IMR-90 (cell line): Measurements from ENCODE around the gene TSKS.

Experiments used
- BHLHE40 ChIP-seq: fragments of 150-350 bp; IDR thresholded peaks from 2 replicates; pipeline ENCODE4 v1.6.1; 2016; ENCODE audit warnings: mild to moderate bottlenecking, low read depth, low read length
- CEBPB ChIP-seq: IDR thresholded peaks from 2 replicates; pipeline ENCODE4 v1.6.1; 2012; ENCODE audit warnings: low read depth, low read length, improper control_type of control experiment
- CHD1 ChIP-seq: IDR thresholded peaks from 2 replicates; pipeline ENCODE4 v1.6.1; 2012; ENCODE audit warnings: low read depth, low read length, improper control_type of control experiment
- CTCF ChIP-seq: conservative IDR thresholded peaks from 2 replicates; pipeline ENCODE4 v1.5.1; 2012; ENCODE audit warnings: mild to moderate bottlenecking, low read depth, low read length, improper control_type of control experiment
- FOS ChIP-seq: fragments of 150-350 bp; IDR thresholded peaks from 2 replicates; pipeline ENCODE4 v1.6.1; 2016; ENCODE audit warnings: low read depth, low read length
- MAZ ChIP-seq: IDR thresholded peaks from 2 replicates; pipeline ENCODE4 v1.6.1; 2012; ENCODE audit warnings: low read depth, mild to moderate bottlenecking, low read length, improper control_type of control experiment, moderate library complexity, borderline replicate concordance
- MXI1 ChIP-seq: IDR thresholded peaks from 2 replicates; pipeline ENCODE4 v1.6.1; 2012; ENCODE audit warnings: low read depth, mild to moderate bottlenecking, low read length, moderate library complexity, borderline replicate concordance
- NFE2L2 ChIP-seq: fragments of 150-350 bp; IDR thresholded peaks from 2 replicates; pipeline ENCODE4 v1.6.1; 2016; ENCODE audit warnings: low read depth, mild to moderate bottlenecking, low read length
- POLR2A ChIP-seq: IDR thresholded peaks from 2 replicates; pipeline ENCODE4 v1.6.1; 2012; ENCODE audit warnings: mild to moderate bottlenecking, low read depth, low read length
- RAD21 ChIP-seq: IDR thresholded peaks from 2 replicates; pipeline ENCODE4 v1.6.1; 2012; ENCODE audit warnings: low read length, improper control_type of control experiment
- RCOR1 ChIP-seq: IDR thresholded peaks from 2 replicates; pipeline ENCODE4 v1.6.1; 2012; ENCODE audit warnings: mild to moderate bottlenecking, low read length, improper control_type of control experiment; ENCODE audit not compliant: insufficient replicate concordance
- RFX5 ChIP-seq: IDR thresholded peaks from 2 replicates; pipeline ENCODE4 v1.8.0; 2012; ENCODE audit warnings: low read depth, mild to moderate bottlenecking, low read length, moderate library complexity
- SMC3 ChIP-seq: fragments of 150-350 bp; IDR thresholded peaks from 2 replicates; pipeline ENCODE4 v1.6.1; 2016; ENCODE audit warnings: low read depth, mild to moderate bottlenecking, antibody characterized with exemption, low read length, moderate library complexity
- USF2 ChIP-seq: fragments of 150-350 bp; IDR thresholded peaks from 2 replicates; pipeline ENCODE4 v1.6.1; 2017; ENCODE audit warnings: mild to moderate bottlenecking, antibody characterized with exemption, low read length, low read depth

- TF ChIP-seq FOS, result no peak
- TF ChIP-seq CTCF, result no peak
- TF ChIP-seq MXI1, result no peak
- no peak for TF ChIP-seq CHD1
- TF ChIP-seq USF2, result no peak
- no peak for TF ChIP-seq POLR2A
- TF ChIP-seq CEBPB, result no peak
- no peak for TF ChIP-seq RAD21
- no peak for TF ChIP-seq RFX5
- no peak for TF ChIP-seq NFE2L2
- 0 out of 2 replicates have a peak, but pooled peaks have one; percentile 23 for TF ChIP-seq MAZ
- no peak for TF ChIP-seq SMC3
- TF ChIP-seq BHLHE40, result no peak
- no peak for TF ChIP-seq RCOR1
Observed at GRCh38 chr19:49758292-49758691, 4.8 kb downstream of the TSKS start.
